HG02588 (cell line): ENCODE measurements around the gene PXK.

Experiments used
- ATAC-seq: cut with Tn5 transposase; IDR thresholded peaks from one replicate; pipeline ENCODE4 v1.9.1; 2021; ENCODE audit warnings: mild to moderate bottlenecking, moderate library complexity; ENCODE audit not compliant: unreplicated experiment

Gene PXK

GRCh38 chr3:58459160-58459559, 126.5 kb downstream of the PXK start:
- no peak for ATAC-seq

DNA sequence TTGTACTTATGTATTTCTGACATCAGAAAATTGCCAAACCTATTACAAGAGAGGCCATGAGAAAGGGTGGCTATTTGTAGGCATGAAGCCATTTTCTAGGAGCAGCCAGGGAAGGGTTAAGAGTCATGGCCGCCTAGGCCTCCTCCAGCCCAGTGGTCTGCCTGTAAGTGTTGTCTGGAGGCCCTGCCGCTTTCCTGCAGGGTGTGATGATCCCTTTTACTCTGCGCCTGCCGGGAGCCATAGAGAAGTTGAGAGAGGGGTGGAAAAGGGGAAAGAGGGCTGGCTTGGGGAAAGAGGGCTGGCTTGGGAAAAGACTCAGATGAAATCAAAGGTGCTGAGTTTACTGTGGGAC, 130.1 kb downstream of the PXK start:
- no peak for ATAC-seq

- ATAC-seq, result peak; percentile 90
Observed at GRCh38 chr3:58463181-58463941, 130.7 kb downstream of the PXK start.

DNA sequence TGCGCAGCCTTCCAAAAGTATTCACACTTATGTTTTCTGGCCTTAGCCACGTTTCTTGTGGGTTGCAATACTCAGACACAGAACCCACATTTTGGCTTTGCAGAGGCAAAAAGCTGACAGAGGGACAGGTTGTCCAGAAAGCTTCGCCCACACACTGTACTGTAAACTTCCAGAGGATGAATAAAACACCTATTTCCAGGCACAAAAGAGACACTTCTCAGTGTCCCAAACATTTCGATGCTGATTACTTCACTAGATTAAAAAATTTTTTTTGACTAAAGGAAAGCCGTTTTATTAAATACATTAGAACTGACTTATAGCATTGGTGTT, 131.2 kb downstream of the PXK start:
- ATAC-seq, result no peak

- no peak for ATAC-seq
Observed at GRCh38 chr3:58464866-58465265, 132.2 kb downstream of the PXK start.

GRCh38 chr3:58466899-58467563, 134.3 kb downstream of the PXK start:
- ATAC-seq, result no peak

DNA sequence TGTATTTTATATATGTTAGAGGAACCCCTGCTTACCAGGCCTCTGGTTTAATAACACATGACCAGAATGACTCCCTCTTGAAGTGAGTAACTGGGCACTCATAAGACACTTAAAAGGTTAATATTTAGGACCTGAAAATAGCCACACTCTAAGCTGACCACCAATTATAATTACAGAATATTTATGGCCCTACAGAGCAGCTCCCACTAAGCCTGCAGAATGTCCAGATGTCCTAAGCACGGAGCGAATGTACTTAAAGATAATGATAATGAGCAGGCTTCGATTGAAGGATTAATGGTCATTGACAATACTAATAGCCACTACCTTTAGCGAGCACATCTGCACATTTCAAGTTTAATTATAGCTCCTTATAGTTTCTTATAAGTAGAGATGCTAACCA, 136.4 kb downstream of the PXK start:
- ATAC-seq, result no peak

DNA sequence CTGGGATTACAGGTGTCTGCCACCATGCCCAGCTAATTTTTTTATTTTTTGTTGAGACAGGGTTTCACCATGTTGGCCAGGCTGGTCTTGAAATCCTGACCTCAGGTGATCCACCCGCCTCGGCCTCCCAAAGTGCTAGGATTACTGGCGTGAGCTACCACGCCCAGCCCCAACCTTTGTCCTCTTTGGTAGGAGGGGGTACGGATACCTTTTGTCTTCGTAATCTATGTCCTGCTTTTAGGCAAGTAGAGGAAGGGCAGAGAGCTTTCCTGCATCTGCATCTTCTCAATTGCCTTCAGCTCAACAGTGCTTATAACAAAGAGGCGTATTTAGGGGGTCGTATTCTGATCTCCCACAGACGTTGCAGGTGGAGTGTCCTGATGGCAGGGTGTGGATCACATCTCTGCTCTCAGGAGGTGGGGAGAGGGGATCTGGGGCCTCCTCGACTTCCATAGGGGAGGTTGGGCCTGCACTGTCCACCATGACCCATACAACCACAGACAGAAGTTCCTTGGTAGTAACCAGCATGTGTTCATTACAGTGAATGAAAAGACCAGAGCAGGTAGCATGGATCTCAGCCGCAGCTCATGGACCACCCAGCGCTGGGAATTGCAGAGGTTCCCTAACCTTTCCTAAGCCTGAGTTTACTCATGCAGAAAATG, 137.8 kb downstream of the PXK start:
- ATAC-seq, result no peak

DNA sequence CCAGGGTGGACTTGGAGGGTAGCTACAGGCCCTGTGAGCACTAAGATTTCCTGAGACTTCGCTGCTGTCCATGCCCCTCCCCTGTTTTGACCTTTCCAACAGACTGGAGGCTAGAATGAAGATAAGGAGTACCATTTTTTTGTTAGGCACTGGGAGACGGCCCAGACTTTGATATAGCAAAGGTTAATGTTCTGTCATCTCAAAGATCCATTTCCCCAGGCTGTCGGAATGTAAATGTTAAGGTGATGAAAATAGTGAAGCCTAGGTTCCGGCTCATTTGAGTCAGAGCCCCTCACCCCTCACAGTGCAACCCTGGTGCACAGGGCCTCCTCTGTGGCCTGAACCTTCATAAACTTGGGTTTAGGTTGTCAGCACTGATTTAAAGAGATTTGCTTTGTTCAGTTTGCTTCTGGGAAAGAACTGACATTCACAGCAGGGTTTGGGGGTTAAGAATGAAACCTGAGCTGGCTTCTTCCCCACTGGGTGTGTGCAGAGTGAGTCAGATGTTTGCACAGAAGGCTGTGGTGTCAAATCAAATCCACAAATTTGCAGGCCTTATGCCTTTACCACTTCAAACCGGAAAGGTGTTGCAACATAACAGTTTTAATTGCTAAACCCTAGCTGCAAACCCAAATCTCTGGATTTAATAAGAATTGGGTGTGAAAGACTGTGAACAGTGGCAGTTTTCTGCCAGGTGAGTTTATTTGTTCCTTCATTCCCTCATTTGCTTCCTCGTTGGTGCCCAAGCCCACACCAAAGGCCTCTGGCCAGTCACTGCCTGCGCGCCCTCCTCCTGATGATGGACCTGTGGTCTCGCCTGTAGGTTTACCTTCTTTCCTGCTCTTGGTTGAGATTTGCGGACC, 138.6 kb downstream of the PXK start:
- ATAC-seq, result no peak

GRCh38 chr3:58473275-58473674, 140.6 kb downstream of the PXK start:
- ATAC-seq, result no peak

DNA sequence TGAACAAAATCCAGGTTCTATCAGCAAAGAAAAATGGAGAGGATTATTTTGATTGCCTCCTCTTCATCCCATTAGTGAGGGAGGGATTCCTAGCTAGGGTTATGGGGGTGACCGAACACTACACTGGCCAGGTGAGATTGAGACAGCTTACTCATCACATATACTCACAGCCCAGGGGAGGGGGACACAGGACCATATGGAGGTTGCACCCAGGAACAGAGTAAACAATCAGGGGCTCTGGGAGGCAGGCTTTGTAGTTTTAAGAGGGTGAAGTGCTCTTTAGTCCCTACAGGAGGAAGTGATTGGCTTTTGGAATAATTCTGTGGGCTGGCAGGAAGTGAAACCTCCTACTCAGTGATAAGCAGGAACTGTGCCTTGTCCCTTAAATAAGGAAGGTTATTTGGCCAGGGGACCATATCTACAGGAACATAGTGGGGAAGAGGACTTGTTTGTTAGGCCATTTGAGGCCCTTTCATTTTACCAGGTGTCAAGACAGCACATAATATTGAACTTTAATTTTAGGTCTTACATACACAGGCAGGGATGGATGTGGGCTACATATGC, 141.7 kb downstream of the PXK start:
- ATAC-seq, result no peak

DNA sequence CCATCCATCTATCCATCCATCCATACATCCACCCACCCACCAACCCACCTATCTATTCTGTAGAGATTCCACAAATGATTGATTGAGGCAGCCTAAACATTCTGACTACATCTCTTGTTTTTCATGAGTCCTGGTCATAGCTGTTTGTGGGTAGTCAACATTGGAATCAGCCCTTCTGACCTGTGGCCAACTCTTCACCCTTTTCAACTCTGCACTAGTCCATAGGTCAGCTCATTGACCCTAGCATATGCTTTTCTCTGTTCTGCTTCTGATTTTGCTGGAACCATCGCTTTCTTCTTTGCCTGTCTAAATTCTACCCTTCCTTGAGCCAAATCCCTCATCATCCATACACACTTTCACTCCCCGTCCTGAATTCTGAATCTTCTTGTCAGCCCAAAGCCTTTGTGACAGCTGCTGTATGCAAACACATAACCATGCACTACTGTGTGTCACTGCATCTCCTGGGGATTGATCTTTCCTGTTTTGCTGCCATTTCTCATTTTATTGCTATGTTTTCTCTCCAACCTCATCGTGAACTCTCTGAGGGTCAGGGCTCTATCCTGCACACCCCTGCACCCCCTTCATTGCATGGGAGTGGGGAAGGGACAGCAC, 142.4 kb downstream of the PXK start:
- no peak for ATAC-seq
